ENCODE data around the gene KRT86. TPM values are rescaled to one million over a fixed set of nuclear protein-coding genes. Genes with fewer than 3 reads are reported as not detected.
"Not testable (repeated sequence)": the region's sequence is repeated elsewhere in the genome, so short reads cannot be mapped to it uniquely, and the experiment has no call there.

KRT86 gene
- total RNA-seq, 4 donors from 2014 or later = 1.7 TPM; not detected in 3

DNA sequence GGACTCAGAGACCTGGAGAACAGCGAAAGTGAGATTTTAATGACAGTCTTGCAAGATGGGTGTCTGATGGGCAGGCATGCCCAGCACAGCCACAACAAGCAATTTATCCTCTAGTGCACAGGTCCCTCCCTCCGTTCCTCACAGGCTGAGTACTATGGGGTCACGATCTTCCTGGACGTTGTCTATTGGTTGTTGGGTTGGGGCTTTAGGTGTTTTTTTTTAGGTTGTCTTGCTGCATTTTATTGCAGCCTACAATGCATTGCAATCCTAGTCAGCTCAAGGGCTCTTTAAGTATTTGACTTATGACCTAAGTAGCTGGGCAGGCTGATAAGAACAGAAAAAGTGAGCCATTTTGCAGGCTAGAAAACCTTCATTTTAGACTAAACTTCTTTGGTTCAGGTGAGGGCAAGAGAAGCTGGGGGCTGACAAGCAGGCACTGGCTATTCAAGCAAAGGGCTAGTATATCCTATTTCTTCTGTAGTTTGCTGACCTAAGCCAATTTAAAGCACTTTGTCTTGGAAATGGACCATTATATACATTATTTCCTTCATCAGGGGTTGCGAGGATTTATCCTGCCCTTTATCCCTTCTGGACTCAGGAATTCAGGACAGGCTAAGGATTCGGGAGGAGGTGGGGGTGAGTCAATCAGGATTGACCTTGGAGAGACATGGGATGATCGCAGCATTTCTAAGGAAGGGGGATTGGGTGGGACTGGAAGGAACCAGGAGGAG is 35.4 kb upstream of the KRT86 start:
- WGBS, 2 donors (ENCODE audit: low coverage in 1 of 2) = 81 to 84% methylated on average over 5 to 6 of the region's 7 CpGs
- Histone ChIP-seq H3K36me3 (no peaks in the 10 kb centered on the region), H3K27ac (no peak overlapping the region), H3K27me3 (peaks cover 11% of the 10 kb centered on the region), H3K9me3 (no peaks in the 10 kb centered on the region), H3K4me3 (no peak overlapping the region), H3K4me1 (peaks cover 0 to 14% (median 8%) of the 10 kb centered on the region in 3 donors)
- no peak for TF ChIP-seq EP300 (IDR thresholded peaks at IDR 0.05)
- no peak for TF ChIP-seq POLR2AphosphoS5 (IDR thresholded peaks at IDR 0.05)
- no peak for TF ChIP-seq POLR2A (IDR thresholded peaks at IDR 0.05)
- TF ChIP-seq, protein P1, sequence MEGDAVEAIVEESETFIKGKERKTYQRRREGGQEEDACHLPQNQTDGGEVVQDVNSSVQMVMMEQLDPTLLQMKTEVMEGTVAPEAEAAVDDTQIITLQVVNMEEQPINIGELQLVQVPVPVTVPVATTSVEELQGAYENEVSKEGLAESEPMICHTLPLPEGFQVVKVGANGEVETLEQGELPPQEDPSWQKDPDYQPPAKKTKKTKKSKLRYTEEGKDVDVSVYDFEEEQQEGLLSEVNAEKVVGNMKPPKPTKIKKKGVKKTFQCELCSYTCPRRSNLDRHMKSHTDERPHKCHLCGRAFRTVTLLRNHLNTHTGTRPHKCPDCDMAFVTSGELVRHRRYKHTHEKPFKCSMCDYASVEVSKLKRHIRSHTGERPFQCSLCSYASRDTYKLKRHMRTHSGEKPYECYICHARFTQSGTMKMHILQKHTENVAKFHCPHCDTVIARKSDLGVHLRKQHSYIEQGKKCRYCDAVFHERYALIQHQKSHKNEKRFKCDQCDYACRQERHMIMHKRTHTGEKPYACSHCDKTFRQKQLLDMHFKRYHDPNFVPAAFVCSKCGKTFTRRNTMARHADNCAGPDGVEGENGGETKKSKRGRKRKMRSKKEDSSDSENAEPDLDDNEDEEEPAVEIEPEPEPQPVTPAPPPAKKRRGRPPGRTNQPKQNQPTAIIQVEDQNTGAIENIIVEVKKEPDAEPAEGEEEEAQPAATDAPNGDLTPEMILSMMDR (IDR thresholded peaks at IDR 0.05) = no peak
- no peak for ATAC-seq

DNA sequence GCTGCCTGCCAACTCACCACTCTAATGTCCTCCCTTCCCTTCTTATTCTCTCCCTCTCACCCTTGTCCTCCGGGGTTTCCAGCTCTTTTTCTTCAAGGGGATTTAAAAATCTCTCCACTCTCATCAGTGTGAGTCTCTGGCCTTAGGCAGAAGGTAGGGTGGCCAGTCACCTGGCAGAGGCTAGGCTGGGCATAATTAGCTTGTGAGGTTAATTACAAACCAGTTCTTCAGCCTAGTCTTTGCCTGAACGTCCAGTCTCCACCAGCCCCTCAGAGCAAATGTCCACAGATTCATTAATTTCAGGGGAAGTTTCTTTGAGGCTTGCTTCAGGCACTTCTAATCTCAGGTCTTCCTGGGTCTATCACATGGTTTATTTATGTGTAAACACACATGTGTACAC is 34.7 kb upstream of the KRT86 start:
- Histone ChIP-seq H3K27me3 (peaks cover 4% of the 10 kb centered on the region), H3K4me1 (peaks cover 0 to 21% (median 11%) of the 10 kb centered on the region in 3 donors), H3K4me3 (no peak overlapping the region), H3K36me3 (no peaks in the 10 kb centered on the region), H3K9me3 (no peaks in the 10 kb centered on the region), H3K27ac (no peak overlapping the region)
- 75 to 100% methylated on average over 1 of the region's 2 CpGs for whole genome bisulfite sequencing, 2 donors (ENCODE audit: low coverage in 1 of 2)
- no peak for ATAC-seq
- TF ChIP-seq, protein P1 (IDR thresholded peaks at IDR 0.05) = no peak
- no peak for TF ChIP-seq EP300 (IDR thresholded peaks at IDR 0.05)
- TF ChIP-seq POLR2AphosphoS5 (IDR thresholded peaks at IDR 0.05) = no peak
- no peak for TF ChIP-seq POLR2A (IDR thresholded peaks at IDR 0.05)

DNA sequence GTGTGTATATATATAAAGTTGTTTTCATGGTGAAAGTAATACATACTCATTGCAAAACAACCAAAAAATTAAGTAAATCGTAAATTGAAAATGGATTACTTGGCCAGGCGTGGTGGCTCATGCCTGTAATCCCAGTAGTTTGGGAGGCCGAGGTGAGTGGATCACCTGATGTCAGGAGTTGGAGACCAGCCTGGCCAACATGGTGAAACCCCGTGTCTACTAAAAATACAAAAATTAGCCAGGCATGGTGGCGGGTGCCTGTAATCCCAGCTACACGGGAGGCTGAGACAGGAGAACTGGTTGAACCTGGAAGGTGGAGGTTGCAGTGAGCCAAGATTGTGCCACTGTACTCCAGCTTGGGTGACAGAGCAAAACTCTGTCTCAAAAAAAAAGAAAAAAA is 34.2 kb upstream of the KRT86 start:
- 94 to 95% methylated on average over 2 to 6 of the region's 6 CpGs for WGBS, 2 donors (ENCODE audit: low coverage in 1 of 2)

DNA sequence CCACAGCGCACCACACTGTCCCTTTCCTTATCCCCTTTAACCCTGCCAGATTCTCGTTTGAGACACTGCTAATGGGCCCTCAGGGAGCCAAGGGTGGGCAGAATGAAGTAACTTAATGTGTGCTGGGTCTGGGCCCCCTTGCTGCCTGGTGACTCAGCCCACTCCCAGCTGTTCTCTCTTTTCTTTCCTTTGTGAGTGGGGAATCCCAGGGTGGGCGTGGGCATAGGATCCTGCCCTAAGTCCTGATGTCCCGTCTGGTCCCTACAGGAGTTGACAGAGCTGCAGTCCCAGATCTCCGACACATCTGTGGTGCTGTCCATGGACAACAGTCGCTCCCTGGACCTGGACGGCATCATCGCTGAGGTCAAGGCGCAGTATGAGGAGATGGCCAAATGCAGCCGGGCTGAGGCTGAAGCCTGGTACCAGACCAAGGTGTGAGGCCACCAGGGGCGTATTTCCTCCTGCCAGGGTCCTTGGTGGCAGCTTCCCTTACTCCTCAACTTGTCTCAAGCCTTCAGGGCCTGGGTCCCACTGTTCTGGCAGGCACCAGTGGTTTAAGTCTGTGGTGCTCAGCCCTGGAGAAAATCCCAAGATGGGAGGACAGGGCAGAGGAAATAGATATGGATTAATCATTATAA is 33.1 kb upstream of the KRT86 start:
- no peak overlapping the region for H3K27ac ChIP-seq

More for the DNA sequence above, 34.2 kb upstream of the KRT86 start:
- not testable (repeated sequence) for H3K27ac ChIP-seq, H3K4me3 ChIP-seq, ATAC-seq, H3K36me3 ChIP-seq, H3K9me3 ChIP-seq, H3K27me3 ChIP-seq
- peaks cover 0 to 22% (median 11%) of the 10 kb centered on the region in 3 donors for H3K4me1 ChIP-seq

DNA sequence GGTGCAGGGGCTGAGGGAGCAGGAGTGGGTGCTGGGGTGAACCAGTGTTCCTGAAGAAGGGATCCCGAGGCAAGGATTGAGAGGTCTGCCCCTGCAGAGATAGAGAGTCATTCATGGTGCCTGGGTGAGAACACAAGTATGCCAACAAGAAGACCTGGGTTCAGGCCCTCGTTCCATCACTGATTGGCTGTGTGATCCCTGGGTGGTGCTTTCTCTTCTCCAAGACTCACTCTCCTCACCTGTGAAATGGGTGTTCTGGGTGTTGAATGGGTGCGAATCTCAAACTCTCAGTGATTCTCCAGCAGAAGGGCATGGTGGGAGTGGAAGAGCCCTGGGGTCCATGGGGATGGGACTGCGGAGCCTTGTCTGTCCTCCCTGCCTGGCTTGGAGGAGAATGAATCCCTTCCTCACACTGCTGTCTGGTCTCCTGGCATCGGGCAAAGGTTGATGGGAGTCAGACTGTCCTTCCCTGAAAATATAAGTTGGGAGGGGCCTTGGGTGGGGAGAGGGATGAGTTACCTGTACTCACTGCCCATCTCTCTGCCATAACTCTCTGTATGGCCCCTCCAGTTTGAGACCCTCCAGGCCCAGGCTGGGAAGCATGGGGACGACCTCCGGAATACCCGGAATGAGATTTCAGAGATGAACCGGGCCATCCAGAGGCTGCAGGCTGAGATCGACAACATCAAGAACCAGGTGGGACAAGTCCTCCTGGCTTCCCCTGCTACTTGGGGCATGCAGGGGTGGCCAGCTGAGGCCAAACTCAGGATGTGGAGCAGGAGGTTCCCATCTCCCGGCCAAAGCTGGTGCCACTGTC is 31.8 kb upstream of the KRT86 start:
- H3K27me3 ChIP-seq = no peaks in the 10 kb centered on the region
- H3K9me3 ChIP-seq = no peaks in the 10 kb centered on the region
- WGBS, 2 donors (ENCODE audit: low coverage in 1 of 2) = 77 to 83% methylated on average over 2 to 3 of the region's 11 CpGs
- no peaks in the 10 kb centered on the region for H3K36me3 ChIP-seq
- H3K4me3 ChIP-seq = no peak overlapping the region
- TF ChIP-seq POLR2AphosphoS5 (IDR thresholded peaks at IDR 0.05) (no peak), POLR2A (IDR thresholded peaks at IDR 0.05) (no peak), EP300 (IDR thresholded peaks at IDR 0.05) (no peak)
- TF ChIP-seq, protein P1 (IDR thresholded peaks at IDR 0.05) = no peak
- ATAC-seq = no peak
- no peak overlapping the region for H3K27ac ChIP-seq
- peaks cover 0 to 27% (median 11%) of the 10 kb centered on the region in 3 donors for H3K4me1 ChIP-seq

More for the DNA sequence above, 33.1 kb upstream of the KRT86 start:
- ATAC-seq = no peak
- no peaks in the 10 kb centered on the region for H3K36me3 ChIP-seq
- peaks cover 0 to 22% (median 11%) of the 10 kb centered on the region in 3 donors for H3K4me1 ChIP-seq
- TF ChIP-seq POLR2A (IDR thresholded peaks at IDR 0.05) (no peak), POLR2AphosphoS5 (IDR thresholded peaks at IDR 0.05) (no peak), EP300 (IDR thresholded peaks at IDR 0.05) (no peak)
- TF ChIP-seq, protein P1 (IDR thresholded peaks at IDR 0.05) = no peak
- H3K9me3 ChIP-seq = no peaks in the 10 kb centered on the region
- H3K4me3 ChIP-seq = no peak overlapping the region
- no peaks in the 10 kb centered on the region for H3K27me3 ChIP-seq
- WGBS, 2 donors (ENCODE audit: low coverage in 1 of 2) = 55 to 71% methylated on average over 2 to 4 of the region's 11 CpGs

Data from gastroesophageal sphincter (tissue), 4 donors.